ENCODE data around the gene AADACL3. TPM values are rescaled to one million over a fixed set of nuclear protein-coding genes. Genes with fewer than 3 reads are reported as not detected.

AADACL3 gene
- total and polyA plus RNA-seq, 2 of the 13 experiments (the other 11 are each of a cell fraction or from before 2014, with no cell fraction given) = not detected

Small RNA genes lying within 50 kb of the gene (small RNA-seq; reads per million reads assigned to genes)
- 0 reads per million in 3 experiments for gene AC244670.1 (ENCODE audit: insufficient read depth in 2 of 3, insufficient read length in 3 of 3, low read depth in 2 of 3, low replicate concordance in 1 of 3)

Other genes with a start within 250 kb of the AADACL3 start
- gene DHRS3, start 97.9 kb upstream of the AADACL3 start, total RNA-seq (2016; rRNA removed; fragmentation: Illumina TruSeq; extraction: Trizol) = 30.5 and 48.5 TPM in 2 replicates
- gene DHRS3, start 97.9 kb upstream of the AADACL3 start, polyA plus RNA-seq (2011; rRNA removed) = 90.5 and 107 TPM in 2 replicates
- not detected in 2 replicates for gene AADACL4, start 72.0 kb upstream of the AADACL3 start, total RNA-seq (2016; rRNA removed; fragmentation: Illumina TruSeq; extraction: Trizol)
- gene AADACL4, start 72.0 kb upstream of the AADACL3 start, polyA plus RNA-seq (2011; rRNA removed) = not detected in 2 replicates
- gene CFAP107, start 30.1 kb downstream of the AADACL3 start, total RNA-seq (2016; rRNA removed; fragmentation: Illumina TruSeq; extraction: Trizol) = not detected in 2 replicates
- not detected in 2 replicates for gene CFAP107, start 30.1 kb downstream of the AADACL3 start, polyA plus RNA-seq (2011; rRNA removed)
- not detected in 2 replicates for gene PRAMEF12, start 57.6 kb downstream of the AADACL3 start, total RNA-seq (2016; rRNA removed; fragmentation: Illumina TruSeq; extraction: Trizol)
- gene PRAMEF12, start 57.6 kb downstream of the AADACL3 start, polyA plus RNA-seq (2011; rRNA removed) = not detected in 2 replicates
- gene PRAMEF1, start 75.3 kb downstream of the AADACL3 start, total RNA-seq (2016; rRNA removed; fragmentation: Illumina TruSeq; extraction: Trizol) = not detected in 2 replicates
- gene PRAMEF1, start 75.3 kb downstream of the AADACL3 start, polyA plus RNA-seq (2011; rRNA removed) = not detected in 2 replicates
- not detected in 2 replicates for gene PRAMEF11, start 115.3 kb downstream of the AADACL3 start, total RNA-seq (2016; rRNA removed; fragmentation: Illumina TruSeq; extraction: Trizol)
- gene PRAMEF11, start 115.3 kb downstream of the AADACL3 start, polyA plus RNA-seq (2011; rRNA removed) = not detected in 2 replicates
- gene HNRNPCL1, start 132.6 kb downstream of the AADACL3 start, total RNA-seq (2016; rRNA removed; fragmentation: Illumina TruSeq; extraction: Trizol) = 0.18 TPM in 1 of 2 replicates, not detected in the other
- gene HNRNPCL1, start 132.6 kb downstream of the AADACL3 start, polyA plus RNA-seq (2011; rRNA removed) = not detected in 2 replicates
- gene PRAMEF2, start 141.0 kb downstream of the AADACL3 start, total RNA-seq (2016; rRNA removed; fragmentation: Illumina TruSeq; extraction: Trizol) = not detected in 2 replicates
- gene PRAMEF2, start 141.0 kb downstream of the AADACL3 start, polyA plus RNA-seq (2011; rRNA removed) = not detected in 2 replicates
- gene PRAMEF4, start 170.1 kb downstream of the AADACL3 start, total RNA-seq (2016; rRNA removed; fragmentation: Illumina TruSeq; extraction: Trizol) = not detected in 2 replicates
- gene PRAMEF4, start 170.1 kb downstream of the AADACL3 start, polyA plus RNA-seq (2011; rRNA removed) = not detected in 2 replicates
- gene PRAMEF10, start 182.2 kb downstream of the AADACL3 start, total RNA-seq (2016; rRNA removed; fragmentation: Illumina TruSeq; extraction: Trizol) = not detected in 2 replicates
- gene PRAMEF10, start 182.2 kb downstream of the AADACL3 start, polyA plus RNA-seq (2011; rRNA removed) = not detected in 2 replicates
- not detected in 2 replicates for gene PRAMEF7, start 200.5 kb downstream of the AADACL3 start, total RNA-seq (2016; rRNA removed; fragmentation: Illumina TruSeq; extraction: Trizol)
- not detected in 2 replicates for gene PRAMEF7, start 200.5 kb downstream of the AADACL3 start, polyA plus RNA-seq (2011; rRNA removed)
- gene PRAMEF6, start 231.5 kb downstream of the AADACL3 start, total RNA-seq (2016; rRNA removed; fragmentation: Illumina TruSeq; extraction: Trizol) = not detected in 2 replicates
- not detected in 2 replicates for gene PRAMEF6, start 231.5 kb downstream of the AADACL3 start, polyA plus RNA-seq (2011; rRNA removed)

All from HepG2 (cell line).